Memory B cell (primary cell): ENCODE data around the gene EFCAB8.
"Not testable (repeated sequence)": the region's sequence is repeated elsewhere in the genome, so short reads cannot be mapped to it uniquely, and the experiment has no call there.

Experiments used
- ATAC-seq: fragments of 150-1000 bp; cut with Tn5 transposase; 2 replicates; pipeline ENCODE4 v1.10.0; 2021; ENCODE audit warnings: low read depth, mild to moderate bottlenecking, moderate library complexity
- DNase-seq, 2 donors: peaks; one replicate each; pipeline ENCODE4 v3.0.0; 2022; ENCODE audit warnings: low spot score in 2 of 2
- H3K27ac Mint-ChIP-seq: one replicate; pipeline ENCODE4 v1.8.0; 2022; ENCODE audit warnings: mild to moderate bottlenecking, moderate library complexity, mixed read lengths
- H3K27me3 Mint-ChIP-seq: one replicate; pipeline ENCODE4 v1.8.0; 2022; ENCODE audit warnings: mixed read lengths
- H3K36me3 Mint-ChIP-seq: one replicate; pipeline ENCODE4 v1.8.0; 2022; ENCODE audit warnings: mild to moderate bottlenecking, mixed read lengths
- H3K4me1 Mint-ChIP-seq: one replicate; pipeline ENCODE4 v1.8.0; 2022; ENCODE audit warnings: mixed read lengths
- H3K4me3 Mint-ChIP-seq: one replicate; pipeline ENCODE4 v1.8.0; 2022; ENCODE audit warnings: mild to moderate bottlenecking, moderate library complexity, mixed read lengths
- H3K9me3 Mint-ChIP-seq: one replicate; pipeline ENCODE4 v1.8.0; 2022; ENCODE audit warnings: mixed read lengths

Gene EFCAB8

GRCh38 chr20:32920530-32921298, 62.0 kb downstream of the EFCAB8 start:
- no peaks in the 10 kb centered on the region for H3K4me1 Mint-ChIP-seq
- no peak for ATAC-seq
- peaks cover 4% of the 10 kb centered on the region for H3K9me3 Mint-ChIP-seq
- DNase-seq: no peak
- no peak overlapping the region for H3K27ac Mint-ChIP-seq
- peaks cover 4% of the 10 kb centered on the region for H3K36me3 Mint-ChIP-seq
- H3K27me3 Mint-ChIP-seq: no peaks in the 10 kb centered on the region
- no peak overlapping the region for H3K4me3 Mint-ChIP-seq

GRCh38 chr20:32922466-32922865, 63.7 kb downstream of the EFCAB8 start:
- H3K36me3 Mint-ChIP-seq: peaks cover 4% of the 10 kb centered on the region
- no peak overlapping the region for H3K27ac Mint-ChIP-seq
- no peaks in the 10 kb centered on the region for H3K4me1 Mint-ChIP-seq
- no peak overlapping the region for H3K4me3 Mint-ChIP-seq
- H3K27me3 Mint-ChIP-seq: no peaks in the 10 kb centered on the region
- peak in 1 of 2 donors; percentile 2 for DNase-seq
- H3K9me3 Mint-ChIP-seq: peaks cover 2% of the 10 kb centered on the region
- ATAC-seq: no peak

GRCh38 chr20:32924781-32925180, 66.1 kb downstream of the EFCAB8 start:
- no peak for ATAC-seq
- Mint-ChIP-seq H3K27me3 (no peaks in the 10 kb centered on the region), H3K4me3 (no peak overlapping the region), H3K27ac (no peak overlapping the region), H3K9me3 (peaks cover 2% of the 10 kb centered on the region), H3K4me1 (no peaks in the 10 kb centered on the region), H3K36me3 (peaks cover 2% of the 10 kb centered on the region)
- DNase-seq: no peak

GRCh38 chr20:32925481-32926196, 66.9 kb downstream of the EFCAB8 start:
- Mint-ChIP-seq H3K4me3 (no peak overlapping the region), H3K4me1 (no peaks in the 10 kb centered on the region), H3K27me3 (no peaks in the 10 kb centered on the region), H3K27ac (no peak overlapping the region), H3K9me3 (no peaks in the 10 kb centered on the region), H3K36me3 (no peaks in the 10 kb centered on the region)
- ATAC-seq (no peak), DNase-seq (no peak)

- peaks cover 3% of the 10 kb centered on the region for H3K4me1 Mint-ChIP-seq
- no peak overlapping the region for H3K4me3 Mint-ChIP-seq
- no peaks in the 10 kb centered on the region for H3K36me3 Mint-ChIP-seq
- H3K27me3 Mint-ChIP-seq: no peaks in the 10 kb centered on the region
- H3K27ac Mint-ChIP-seq: no peak overlapping the region
- H3K9me3 Mint-ChIP-seq: no peaks in the 10 kb centered on the region
- ATAC-seq: no peak
- DNase-seq: no peak
Observed at GRCh38 chr20:32929162-32929561, 70.4 kb downstream of the EFCAB8 start.

GRCh38 chr20:32930181-32930580, 71.5 kb downstream of the EFCAB8 start:
- Mint-ChIP-seq H3K27ac (no peak overlapping the region), H3K4me3 (no peak overlapping the region), H3K4me1 (peaks cover 3% of the 10 kb centered on the region), H3K36me3 (peaks cover 2% of the 10 kb centered on the region), H3K27me3 (no peaks in the 10 kb centered on the region), H3K9me3 (no peaks in the 10 kb centered on the region)
- no peak for ATAC-seq
- DNase-seq: no peak

- Mint-ChIP-seq H3K4me3 (no peak overlapping the region), H3K4me1 (peaks cover 3% of the 10 kb centered on the region), H3K9me3 (no peaks in the 10 kb centered on the region), H3K27ac (no peak overlapping the region), H3K27me3 (no peaks in the 10 kb centered on the region), H3K36me3 (peaks cover 2% of the 10 kb centered on the region)
- DNase-seq: no peak
- ATAC-seq: no peak
Observed at GRCh38 chr20:32930701-32931100, 72.0 kb downstream of the EFCAB8 start.

- Mint-ChIP-seq H3K27ac (no peak overlapping the region), H3K27me3 (peaks cover 3% of the 10 kb centered on the region), H3K9me3 (no peaks in the 10 kb centered on the region)
Observed at GRCh38 chr20:32934580-32934979, 75.9 kb downstream of the EFCAB8 start.

GRCh38 chr20:32941155-32941885, 82.6 kb downstream of the EFCAB8 start:
- Mint-ChIP-seq H3K27me3 (peaks cover 7% of the 10 kb centered on the region), H3K4me1 (no peaks in the 10 kb centered on the region), H3K36me3 (peaks cover 8% of the 10 kb centered on the region), H3K9me3 (peaks cover 5% of the 10 kb centered on the region), H3K27ac (no peak overlapping the region), H3K4me3 (no peak overlapping the region)
- DNase-seq (no peak), ATAC-seq (no peak)

More at GRCh38 chr20:32934580-32934979, 75.9 kb downstream of the EFCAB8 start:
- Mint-ChIP-seq H3K36me3 (peaks cover 4% of the 10 kb centered on the region), H3K4me3 (no peak overlapping the region), H3K4me1 (peaks cover 3% of the 10 kb centered on the region)
- DNase-seq (no peak), ATAC-seq (no peak)

GRCh38 chr20:32943490-32944052, 84.8 kb downstream of the EFCAB8 start:
- H3K27me3 Mint-ChIP-seq: peaks cover 7% of the 10 kb centered on the region
- H3K27ac Mint-ChIP-seq: no peak overlapping the region
- H3K36me3 Mint-ChIP-seq: peaks cover 10% of the 10 kb centered on the region
- H3K9me3 Mint-ChIP-seq: peaks cover 5% of the 10 kb centered on the region
- no peak overlapping the region for H3K4me3 Mint-ChIP-seq
- no peaks in the 10 kb centered on the region for H3K4me1 Mint-ChIP-seq
- DNase-seq: no peak
- ATAC-seq: no peak

- Mint-ChIP-seq H3K4me3 (no peak overlapping the region), H3K36me3 (peaks cover 8% of the 10 kb centered on the region), H3K27me3 (peaks cover 1% of the 10 kb centered on the region), H3K4me1 (no peaks in the 10 kb centered on the region), H3K27ac (no peak overlapping the region), H3K9me3 (peaks cover 5% of the 10 kb centered on the region)
- DNase-seq (no peak), ATAC-seq (no peak)
Observed at GRCh38 chr20:32945710-32946221, 87.0 kb downstream of the EFCAB8 start.

- H3K27ac Mint-ChIP-seq: no peak overlapping the region
- no peaks in the 10 kb centered on the region for H3K27me3 Mint-ChIP-seq
- ATAC-seq (no peak), DNase-seq (no peak)
- H3K9me3 Mint-ChIP-seq: peaks cover 3% of the 10 kb centered on the region
- H3K36me3 Mint-ChIP-seq: peaks cover 6% of the 10 kb centered on the region
- no peaks in the 10 kb centered on the region for H3K4me1 Mint-ChIP-seq
- H3K4me3 Mint-ChIP-seq: no peak overlapping the region
Observed at GRCh38 chr20:32946629-32947028, 87.9 kb downstream of the EFCAB8 start.

- not testable (repeated sequence) for H3K27ac Mint-ChIP-seq, H3K4me3 Mint-ChIP-seq, H3K27me3 Mint-ChIP-seq
Observed at GRCh38 chr20:32950539-32950938, 91.8 kb downstream of the EFCAB8 start.

GRCh38 chr20:32957459-32957858, 98.7 kb downstream of the EFCAB8 start:
- peaks cover 4% of the 10 kb centered on the region for H3K27me3 Mint-ChIP-seq
- H3K4me1 Mint-ChIP-seq: no peaks in the 10 kb centered on the region
- ATAC-seq: no peak
- H3K27ac Mint-ChIP-seq: no peak overlapping the region
- no peak for DNase-seq
- H3K9me3 Mint-ChIP-seq: peaks cover 25% of the 10 kb centered on the region
- no peak overlapping the region for H3K4me3 Mint-ChIP-seq
- peaks cover 19% of the 10 kb centered on the region for H3K36me3 Mint-ChIP-seq

More at GRCh38 chr20:32950539-32950938, 91.8 kb downstream of the EFCAB8 start:
- not testable (repeated sequence) for DNase-seq, ATAC-seq, H3K4me1 Mint-ChIP-seq, H3K9me3 Mint-ChIP-seq, H3K36me3 Mint-ChIP-seq
